Nephron progenitor cell (in vitro differentiated cells): Measurements from ENCODE around the gene TUBB2B.
"Not testable (repeated sequence)": the region's sequence is repeated elsewhere in the genome, so short reads cannot be mapped to it uniquely, and the experiment has no call there.

Experiments
- DNase-seq: peaks from one replicate; pipeline ENCODE4 v3.0.0; 2021
- H3K27ac Mint-ChIP-seq: 2 replicates; pipeline ENCODE4 v1.8.0; 2021; ENCODE audit warnings: mild to moderate bottlenecking, moderate library complexity, mixed read lengths
- H3K27me3 Mint-ChIP-seq: 2 replicates; pipeline ENCODE4 v1.8.0; 2021; ENCODE audit warnings: mild to moderate bottlenecking, low read depth, mixed read lengths; ENCODE audit not compliant: poor library complexity
- H3K36me3 Mint-ChIP-seq: 2 replicates; pipeline ENCODE4 v1.8.0; 2021; ENCODE audit warnings: low read depth, mixed read lengths
- H3K4me1 Mint-ChIP-seq: 2 replicates; pipeline ENCODE4 v1.8.0; 2021; ENCODE audit warnings: mixed read lengths
- H3K4me3 Mint-ChIP-seq: 2 replicates; pipeline ENCODE4 v1.8.0; 2021; ENCODE audit warnings: mild to moderate bottlenecking, moderate library complexity, mixed read lengths
- H3K9me3 Mint-ChIP-seq: 2 replicates; pipeline ENCODE4 v1.8.0; 2021; ENCODE audit warnings: mild to moderate bottlenecking, moderate library complexity, mixed read lengths
- TF ChIP-seq, protein P1 (sequence below): fragments of 200-600 bp; sonication (generic); IDR thresholded peaks from 2 replicates; pipeline ENCODE4 v1.5.0; 2021; ENCODE audit warnings: antibody characterized with exemption

The TUBB2B gene

DNA sequence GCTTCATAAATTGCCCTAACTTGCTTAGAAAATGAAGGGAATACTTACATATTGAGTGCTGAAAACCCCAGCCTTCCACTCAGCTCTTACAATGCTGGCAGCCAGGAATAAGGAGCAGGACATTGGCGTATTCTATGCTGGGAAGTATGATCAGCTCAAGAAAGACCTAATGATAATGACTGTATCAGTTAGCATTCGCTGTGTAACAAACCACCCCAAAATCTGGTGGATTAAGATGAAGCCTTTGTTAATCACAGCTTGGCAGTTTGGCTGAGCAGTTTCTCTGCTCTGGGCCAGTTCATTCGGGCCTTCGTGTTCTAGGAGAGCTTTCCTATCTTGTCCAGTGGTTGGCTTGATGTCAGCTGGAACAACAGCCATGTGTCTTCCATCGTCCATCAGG lies 36.7 kb downstream of the TUBB2B start:
- Mint-ChIP-seq H3K27ac (no peak overlapping the region), H3K27me3 (peaks cover 6% of the 10 kb centered on the region), H3K4me3 (no peak overlapping the region), H3K9me3 (peaks cover 4% of the 10 kb centered on the region), H3K4me1 (peaks cover 13% of the 10 kb centered on the region), H3K36me3 (no peaks in the 10 kb centered on the region)
- DNase-seq, result no peak
- TF ChIP-seq, protein P1, sequence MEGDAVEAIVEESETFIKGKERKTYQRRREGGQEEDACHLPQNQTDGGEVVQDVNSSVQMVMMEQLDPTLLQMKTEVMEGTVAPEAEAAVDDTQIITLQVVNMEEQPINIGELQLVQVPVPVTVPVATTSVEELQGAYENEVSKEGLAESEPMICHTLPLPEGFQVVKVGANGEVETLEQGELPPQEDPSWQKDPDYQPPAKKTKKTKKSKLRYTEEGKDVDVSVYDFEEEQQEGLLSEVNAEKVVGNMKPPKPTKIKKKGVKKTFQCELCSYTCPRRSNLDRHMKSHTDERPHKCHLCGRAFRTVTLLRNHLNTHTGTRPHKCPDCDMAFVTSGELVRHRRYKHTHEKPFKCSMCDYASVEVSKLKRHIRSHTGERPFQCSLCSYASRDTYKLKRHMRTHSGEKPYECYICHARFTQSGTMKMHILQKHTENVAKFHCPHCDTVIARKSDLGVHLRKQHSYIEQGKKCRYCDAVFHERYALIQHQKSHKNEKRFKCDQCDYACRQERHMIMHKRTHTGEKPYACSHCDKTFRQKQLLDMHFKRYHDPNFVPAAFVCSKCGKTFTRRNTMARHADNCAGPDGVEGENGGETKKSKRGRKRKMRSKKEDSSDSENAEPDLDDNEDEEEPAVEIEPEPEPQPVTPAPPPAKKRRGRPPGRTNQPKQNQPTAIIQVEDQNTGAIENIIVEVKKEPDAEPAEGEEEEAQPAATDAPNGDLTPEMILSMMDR, result no peak

DNA sequence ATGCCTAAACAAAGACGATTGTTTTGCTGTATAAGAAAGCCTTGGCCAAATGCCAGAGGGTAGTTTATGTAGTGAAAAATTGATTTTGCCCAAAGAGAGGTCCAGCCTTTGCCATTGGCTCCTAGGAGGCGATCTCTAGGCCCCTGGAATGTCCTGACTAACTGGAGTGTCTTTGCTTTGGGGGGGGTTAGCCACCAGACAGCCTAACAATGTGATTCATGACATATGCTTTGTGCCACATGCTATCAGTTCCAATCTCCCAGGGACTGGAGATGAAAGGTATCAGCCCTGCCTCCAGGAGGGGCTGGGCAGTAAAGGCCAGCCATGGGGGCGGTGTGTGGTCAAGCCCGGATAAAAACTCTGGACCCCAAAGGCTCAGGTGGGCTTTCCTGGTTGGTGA lies 37.4 kb downstream of the TUBB2B start:
- Mint-ChIP-seq H3K9me3 (peaks cover 4% of the 10 kb centered on the region), H3K4me1 (peaks cover 13% of the 10 kb centered on the region), H3K36me3 (no peaks in the 10 kb centered on the region), H3K27me3 (peaks cover 6% of the 10 kb centered on the region), H3K27ac (no peak overlapping the region), H3K4me3 (no peak overlapping the region)
- no peak for DNase-seq
- TF ChIP-seq, protein P1, result no peak

DNA sequence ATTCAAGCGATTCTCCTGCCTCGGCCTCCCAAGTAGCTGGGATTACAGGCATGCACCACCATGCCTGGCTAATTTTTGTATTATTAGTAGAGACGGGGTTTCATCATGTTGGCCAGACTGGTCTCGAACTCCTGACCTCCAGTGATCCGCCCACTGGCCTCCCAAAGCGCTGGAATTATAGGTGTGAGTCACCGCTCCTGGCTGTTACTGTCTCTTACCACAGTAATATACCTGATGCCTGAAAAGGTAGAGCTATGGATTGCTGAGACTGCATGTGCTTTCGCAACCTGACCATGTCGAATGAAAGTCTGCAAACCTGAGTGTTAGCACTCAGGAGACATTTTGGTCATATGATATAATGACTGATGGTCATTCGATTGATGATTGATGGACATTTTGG lies 38.3 kb downstream of the TUBB2B start:
- H3K4me3 Mint-ChIP-seq, H3K9me3 Mint-ChIP-seq, H3K36me3 Mint-ChIP-seq, H3K27me3 Mint-ChIP-seq, H3K27ac Mint-ChIP-seq, DNase-seq: not testable (repeated sequence)
- peaks cover 13% of the 10 kb centered on the region for H3K4me1 Mint-ChIP-seq

DNA sequence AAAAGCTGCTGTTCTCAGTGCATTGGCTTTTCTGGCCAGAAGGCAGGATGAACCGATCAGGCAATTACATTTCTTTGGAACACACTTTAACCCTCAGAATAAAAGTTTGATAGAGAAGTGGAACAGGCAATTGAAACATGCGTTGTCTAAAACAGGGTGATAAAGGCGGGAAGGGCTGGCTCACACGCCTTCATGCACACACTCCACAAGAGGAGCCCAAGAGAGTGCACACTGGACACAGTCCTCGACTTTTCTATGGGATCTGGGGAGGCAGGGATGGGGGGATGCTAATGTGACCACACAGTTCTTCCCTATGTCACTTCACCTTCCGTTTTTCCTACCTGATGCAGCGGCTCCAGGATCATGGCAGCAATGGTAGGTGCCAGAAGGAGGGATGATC lies 39.2 kb downstream of the TUBB2B start:
- peaks cover 4% of the 10 kb centered on the region for H3K9me3 Mint-ChIP-seq
- no peak overlapping the region for H3K4me3 Mint-ChIP-seq
- no peaks in the 10 kb centered on the region for H3K36me3 Mint-ChIP-seq
- no peak for DNase-seq
- H3K27me3 Mint-ChIP-seq, result peaks cover 6% of the 10 kb centered on the region
- H3K4me1 Mint-ChIP-seq, result peaks cover 10% of the 10 kb centered on the region
- no peak overlapping the region for H3K27ac Mint-ChIP-seq
- TF ChIP-seq, protein P1, result no peak

DNA sequence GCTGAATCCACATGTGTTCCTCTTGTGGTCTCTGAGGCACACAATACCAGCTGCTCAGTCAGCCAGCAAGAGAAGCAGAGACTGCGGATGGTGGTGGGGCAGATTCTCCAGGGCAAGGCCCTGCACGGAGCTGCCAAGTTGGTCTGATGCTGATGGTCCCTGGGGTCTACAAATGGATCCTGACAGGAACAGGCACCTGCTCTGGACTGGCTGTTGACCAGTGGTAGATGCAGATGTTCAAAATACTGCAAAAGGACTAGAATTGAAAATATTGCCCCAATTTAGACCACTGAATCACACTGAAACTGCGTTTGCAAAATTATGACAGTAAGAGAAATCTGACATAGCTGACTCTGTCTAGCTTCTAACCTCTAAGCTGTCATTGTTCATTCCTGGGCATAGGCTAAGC lies 40.5 kb downstream of the TUBB2B start:
- Mint-ChIP-seq H3K27me3 (peaks cover 6% of the 10 kb centered on the region), H3K9me3 (peaks cover 4% of the 10 kb centered on the region), H3K27ac (no peak overlapping the region), H3K4me3 (no peak overlapping the region), H3K36me3 (no peaks in the 10 kb centered on the region), H3K4me1 (peaks cover 6% of the 10 kb centered on the region)
- DNase-seq, result no peak
- TF ChIP-seq, protein P1, result no peak

DNA sequence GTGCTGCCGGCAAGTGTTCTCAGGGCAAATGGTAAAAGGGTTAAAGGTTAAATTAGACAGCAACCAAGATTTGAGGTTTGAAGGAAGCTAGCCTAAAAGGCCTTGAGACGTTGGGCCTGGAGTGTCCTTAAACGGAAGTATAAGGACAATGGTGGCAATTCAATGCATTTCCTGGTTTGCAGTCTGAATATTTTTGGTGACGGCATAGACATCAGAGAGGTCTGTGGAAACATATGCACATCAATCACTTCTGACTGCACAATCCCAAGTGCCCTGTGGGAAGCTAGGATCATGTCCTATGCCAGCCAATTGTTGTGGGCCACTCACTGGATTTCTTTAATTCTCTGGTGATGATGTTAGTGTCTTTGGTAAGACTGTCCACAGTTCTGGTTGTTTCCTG lies 44.4 kb downstream of the TUBB2B start:
- TF ChIP-seq, protein P1, result no peak
- peaks cover 10% of the 10 kb centered on the region for H3K4me1 Mint-ChIP-seq
- peaks cover 4% of the 10 kb centered on the region for H3K9me3 Mint-ChIP-seq
- H3K4me3 Mint-ChIP-seq, result no peak overlapping the region
- no peak for DNase-seq
- no peak overlapping the region for H3K27ac Mint-ChIP-seq
- H3K36me3 Mint-ChIP-seq, result no peaks in the 10 kb centered on the region
- peaks cover 3% of the 10 kb centered on the region for H3K27me3 Mint-ChIP-seq
